ENCODE data around the gene HTR3B.
A peak's percentile ranks its signal among the peaks of the same experiment; 100 is the strongest.
"Not testable (repeated sequence)": the region's sequence is repeated elsewhere in the genome, so short reads cannot be mapped to it uniquely, and the experiment has no call there.

Gene HTR3B

GRCh38 chr11:113884361-113884836 lies 20.2 kb upstream of the HTR3B start:
- DNase-seq (ENCODE audit: low read depth): no peak

DNA sequence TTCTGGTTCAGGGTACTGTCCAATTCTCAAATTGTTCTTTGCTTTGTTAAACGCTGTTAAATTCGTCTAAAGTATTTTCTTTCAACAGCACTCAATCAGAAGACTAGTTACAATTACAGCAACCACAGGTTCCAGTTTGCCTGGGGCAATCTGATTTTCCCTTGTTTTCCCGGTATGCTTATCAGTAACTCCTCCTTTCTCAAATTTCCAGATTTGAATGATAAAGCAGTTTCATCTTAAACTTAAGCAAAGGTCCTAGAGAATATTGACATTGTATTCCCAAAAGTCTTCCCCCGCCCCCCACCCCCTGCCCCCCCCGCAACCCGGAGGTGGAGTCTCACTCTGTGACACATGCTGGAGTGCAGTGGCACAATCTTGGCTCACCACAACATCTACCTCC lies 18.7 kb upstream of the HTR3B start:
- DNase-seq (ENCODE audit: low read depth): no peak

DNA sequence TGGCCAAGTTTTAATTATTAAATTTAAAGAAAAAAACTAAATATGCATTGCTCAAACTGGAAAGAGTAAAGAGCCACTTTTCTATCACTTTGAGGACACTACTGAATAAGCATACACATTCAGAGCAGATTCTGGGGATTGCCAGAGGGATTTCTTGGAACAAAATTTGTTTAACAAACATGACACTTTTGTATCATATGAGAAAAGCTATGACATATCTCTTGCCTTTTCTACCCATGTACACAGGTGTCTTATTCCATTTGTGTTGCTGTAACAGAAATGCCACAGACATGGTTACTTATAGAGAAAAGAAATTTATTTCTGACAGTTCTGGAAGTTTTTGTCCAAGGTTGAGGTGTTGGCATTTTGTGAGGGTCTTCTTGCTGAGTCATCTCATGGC lies 15.7 kb upstream of the HTR3B start:
- no peak for DNase-seq (ENCODE audit: low read depth)

- no peak for DNase-seq (ENCODE audit: low read depth)
Measured at GRCh38 chr11:113894421-113894996, 10.1 kb upstream of the HTR3B start.

DNA sequence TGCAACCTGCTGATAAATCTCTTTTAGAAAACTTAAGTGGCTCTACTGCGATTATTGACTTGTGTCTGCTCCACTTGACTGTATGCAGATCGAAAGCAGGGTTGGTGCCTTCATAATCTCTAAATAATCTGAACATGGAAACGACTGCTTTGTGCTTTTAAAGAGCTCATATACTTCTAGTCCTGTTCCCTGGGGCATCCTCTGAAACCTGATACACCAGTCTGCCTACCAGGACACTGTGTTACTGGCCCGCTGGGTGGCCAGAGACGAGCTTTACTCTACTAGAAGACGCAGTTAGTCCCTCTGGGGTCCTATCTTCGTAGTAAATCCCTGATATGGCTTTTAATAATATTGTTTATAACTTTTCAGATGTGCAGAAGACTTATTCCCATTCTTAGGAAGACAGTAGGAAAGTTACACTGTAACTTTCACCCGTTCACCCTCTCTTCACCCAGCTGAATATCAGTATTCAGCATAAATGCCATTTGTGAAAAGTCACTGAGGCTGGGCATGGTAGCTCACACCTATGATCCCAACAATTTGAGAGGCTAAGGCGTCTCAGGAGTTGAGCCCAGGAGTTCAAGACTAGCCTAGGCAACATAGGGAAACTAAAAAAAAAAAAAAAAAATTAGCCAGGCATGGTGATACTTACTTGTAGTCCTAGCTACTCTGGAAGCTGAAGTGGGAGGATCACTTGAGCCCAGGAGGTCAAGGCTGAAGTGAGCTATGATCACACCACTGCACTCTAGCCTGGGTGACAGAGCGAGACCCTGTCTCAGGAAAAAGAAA lies 9.0 kb upstream of the HTR3B start:
- DNase-seq (ENCODE audit: low read depth): no peak

DNA sequence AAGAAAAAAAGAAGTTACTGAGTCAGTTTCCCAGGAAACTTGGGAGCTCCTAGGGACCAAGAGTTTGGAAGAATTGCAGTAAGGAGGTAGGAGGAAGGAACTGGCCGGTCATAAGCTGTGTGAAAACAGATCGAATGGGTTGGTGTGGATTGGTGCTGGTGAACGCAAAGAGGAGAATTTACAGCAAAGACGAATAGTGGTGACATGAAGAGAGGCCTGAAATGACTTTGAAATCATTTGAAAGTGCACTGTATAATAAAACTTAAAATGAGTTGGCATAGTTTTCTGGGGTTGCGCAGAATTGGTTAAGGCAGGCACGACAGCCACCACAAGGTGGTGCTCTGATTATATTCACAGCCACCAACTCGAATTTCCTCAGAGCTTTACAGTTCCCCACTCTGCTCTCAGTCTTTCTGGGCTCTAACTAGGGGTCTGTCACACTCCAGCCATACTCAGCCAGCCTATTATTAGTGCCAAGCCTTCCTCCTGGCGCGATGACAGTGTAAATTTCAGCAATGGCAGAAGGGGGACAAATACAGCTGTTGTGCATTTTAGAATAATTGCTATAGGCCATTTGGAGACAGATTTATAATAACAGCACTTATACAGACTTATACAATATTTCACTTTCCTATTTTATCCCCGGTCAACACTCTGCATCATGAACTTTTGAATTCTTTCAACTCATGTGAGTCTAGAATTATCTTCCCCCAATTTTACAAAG lies 8.3 kb upstream of the HTR3B start:
- peak; percentile 7 for DNase-seq (ENCODE audit: low read depth)

- no peak for DNase-seq (ENCODE audit: low read depth)
Measured at GRCh38 chr11:113901141-113901540, 3.5 kb upstream of the HTR3B start.

- no peak for DNase-seq (ENCODE audit: low read depth)
Measured at GRCh38 chr11:113906038-113906437, 1.4 kb downstream of the HTR3B start.

DNA sequence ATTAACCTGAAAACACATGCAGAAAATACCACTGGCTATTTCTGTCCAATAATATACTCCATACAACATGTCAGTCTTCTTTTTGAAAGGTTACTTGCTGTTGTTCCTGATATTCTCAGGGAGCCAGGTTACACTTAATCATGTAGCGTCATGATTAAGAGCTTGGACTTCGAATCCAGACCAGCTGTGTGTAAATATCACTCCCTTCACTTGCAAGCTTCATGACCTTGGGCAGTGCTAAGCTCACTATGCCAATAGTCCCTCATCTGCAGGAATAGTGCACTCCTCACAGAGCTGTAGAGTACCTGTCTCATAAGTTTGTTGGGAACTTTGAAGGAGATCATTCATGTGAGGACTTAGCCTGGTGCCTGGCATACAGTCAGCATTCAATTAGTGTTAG lies 1.9 kb downstream of the HTR3B start:
- no peak for DNase-seq (ENCODE audit: low read depth)

GRCh38 chr11:113907152-113907551 lies 2.6 kb downstream of the HTR3B start:
- DNase-seq (ENCODE audit: low read depth): no peak

DNA sequence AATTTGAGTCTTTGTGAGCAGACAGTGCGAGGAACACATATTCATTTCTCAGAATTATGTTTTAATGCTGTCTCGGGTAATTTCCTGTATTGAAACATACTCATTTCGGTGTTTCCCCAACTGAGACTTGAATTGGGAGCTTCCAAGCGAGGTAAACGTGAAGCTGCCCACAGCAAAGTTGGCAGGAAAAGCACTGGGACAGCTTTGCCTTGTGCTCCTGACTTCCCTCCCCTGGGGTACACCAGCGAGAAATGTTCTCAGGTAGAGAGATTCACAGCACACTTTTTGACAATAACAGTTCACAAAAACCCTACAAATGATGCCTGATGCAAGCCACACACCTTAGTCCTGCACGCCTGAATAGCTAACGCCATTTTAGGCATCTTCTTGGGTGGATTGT lies 3.1 kb downstream of the HTR3B start:
- DNase-seq (ENCODE audit: low read depth): no peak

DNA sequence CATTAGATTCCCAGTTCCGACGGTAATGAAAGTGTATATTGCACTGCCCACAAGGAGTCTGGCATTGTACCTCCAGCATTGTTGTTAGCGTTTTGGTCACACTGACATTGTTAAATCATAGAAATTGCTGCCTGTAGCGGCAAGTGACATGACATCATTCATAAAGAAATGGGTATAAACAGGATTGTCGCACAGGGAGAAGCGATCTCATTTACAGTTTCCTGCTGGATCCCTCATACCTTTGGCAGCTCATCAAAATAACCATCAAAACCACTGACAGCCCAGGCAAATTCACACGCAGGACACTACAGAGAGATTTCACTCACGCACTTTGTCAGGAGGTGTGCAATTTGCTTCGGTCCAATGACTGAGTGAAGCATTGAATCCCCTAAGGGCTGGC lies 3.5 kb downstream of the HTR3B start:
- no peak for DNase-seq (ENCODE audit: low read depth)

- not testable (repeated sequence) for DNase-seq (ENCODE audit: low read depth)
Measured at GRCh38 chr11:113911491-113911890, 6.9 kb downstream of the HTR3B start.

DNA sequence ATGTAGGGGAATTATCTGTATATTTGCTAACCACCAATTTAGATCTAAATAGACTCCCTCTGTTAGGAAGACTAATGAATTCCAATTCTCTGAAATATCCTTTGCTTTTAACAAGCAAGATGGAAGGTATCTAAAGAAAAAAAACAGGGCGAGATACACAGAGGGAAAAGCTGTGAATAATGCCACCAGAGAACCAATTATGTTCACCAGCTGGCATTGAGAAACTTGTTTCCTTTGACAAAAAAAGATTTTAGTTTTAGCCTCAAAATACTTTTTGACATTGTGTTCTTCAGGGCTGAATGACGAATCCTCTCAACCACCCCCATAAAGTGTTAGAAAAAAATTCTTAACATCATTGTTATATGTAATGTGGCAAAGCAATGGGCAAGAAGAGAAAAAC lies 19.0 kb downstream of the HTR3B start:
- no peak for DNase-seq (ENCODE audit: low read depth)

DNA sequence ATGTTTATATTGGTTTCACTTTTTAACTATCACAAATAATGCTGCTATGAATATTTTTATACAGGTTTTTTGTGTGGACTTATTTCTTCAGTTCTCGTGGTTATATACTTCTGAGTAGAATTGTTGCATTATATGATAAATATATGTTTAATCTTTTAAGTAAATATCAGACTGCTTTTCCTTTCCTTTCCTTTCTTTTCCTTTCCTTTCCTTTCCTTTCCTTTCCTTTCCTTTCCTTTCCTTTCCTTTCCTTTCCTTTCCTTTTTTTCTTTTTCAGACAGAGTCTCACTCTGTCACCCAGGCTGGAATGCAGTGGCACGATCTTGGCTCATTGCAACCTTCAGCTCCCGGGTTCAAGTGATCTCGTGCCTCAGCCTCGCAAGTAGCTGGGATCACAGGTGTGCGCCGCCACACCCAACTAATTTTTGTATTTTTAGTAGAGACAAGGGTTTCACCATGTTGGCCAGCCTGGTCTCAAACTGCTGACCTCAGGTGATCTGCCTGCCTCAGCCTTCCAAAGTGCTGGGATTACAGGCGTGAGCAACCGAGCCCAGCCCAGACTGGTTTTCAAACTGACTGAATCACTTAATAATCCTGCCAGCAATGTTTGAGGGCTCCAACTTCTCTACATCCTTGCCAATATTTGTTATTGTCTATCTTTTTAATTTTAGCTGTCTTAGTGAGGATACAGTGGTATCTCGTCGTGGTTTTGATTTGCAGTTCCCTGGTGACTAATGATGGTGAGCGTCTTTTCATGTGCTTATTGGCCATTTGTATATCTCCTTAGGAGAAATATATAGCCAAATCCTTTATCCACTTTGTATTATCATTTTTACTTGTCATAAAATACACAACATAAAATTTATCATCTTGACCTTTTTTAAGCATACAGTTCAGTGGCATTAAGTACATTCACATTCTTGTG lies 21.9 kb downstream of the HTR3B start:
- no peak for DNase-seq (ENCODE audit: low read depth)

GRCh38 chr11:113928311-113928710 lies 23.7 kb downstream of the HTR3B start:
- no peak for DNase-seq (ENCODE audit: low read depth)

- DNase-seq (ENCODE audit: low read depth): no peak
Measured at GRCh38 chr11:113932788-113933187, 28.2 kb downstream of the HTR3B start.

DNA sequence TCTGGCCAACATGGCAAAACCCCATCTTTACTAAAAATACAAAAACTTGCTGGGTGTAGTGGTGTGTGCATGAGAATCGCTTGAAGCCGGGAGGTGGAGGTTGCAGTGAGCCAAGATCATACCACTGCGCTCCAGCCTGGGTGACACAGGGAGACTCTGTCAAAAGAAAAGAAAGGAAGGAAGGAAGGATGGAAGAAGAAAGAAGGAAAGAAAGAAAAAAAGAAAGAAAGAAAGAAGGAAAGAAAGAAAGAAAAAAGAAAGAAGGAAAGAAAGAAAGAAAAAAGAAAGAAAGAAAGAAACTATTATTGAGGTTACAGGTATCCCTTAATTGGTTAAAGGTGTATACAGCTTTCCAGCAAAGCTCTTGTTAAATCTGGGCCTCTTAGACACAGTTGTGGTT lies 29.6 kb downstream of the HTR3B start:
- DNase-seq (ENCODE audit: low read depth): not testable (repeated sequence)

- DNase-seq (ENCODE audit: low read depth): no peak
Measured at GRCh38 chr11:113934761-113935160, 30.2 kb downstream of the HTR3B start.

DNA sequence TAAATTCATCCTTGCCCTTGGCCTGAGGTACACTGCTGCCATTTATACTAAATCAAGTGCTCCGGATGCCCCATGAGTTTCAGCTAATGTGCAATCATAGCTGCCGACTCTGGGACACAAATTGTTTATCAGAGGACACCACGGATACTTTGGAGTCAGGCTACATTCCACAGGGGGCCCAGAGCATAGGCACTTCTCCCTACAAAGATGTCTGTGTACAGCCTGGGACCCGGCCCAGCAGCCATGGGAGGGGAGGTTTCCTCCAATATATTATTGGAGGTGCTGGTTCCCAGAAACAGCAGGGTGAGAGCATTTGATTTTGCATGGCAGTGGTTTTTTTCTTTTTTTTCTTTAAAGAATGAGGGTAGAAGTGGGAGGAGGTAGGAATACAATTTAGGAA lies 31.3 kb downstream of the HTR3B start:
- no peak for DNase-seq (ENCODE audit: low read depth)

GRCh38 chr11:113937918-113938317 lies 33.3 kb downstream of the HTR3B start:
- no peak for DNase-seq (ENCODE audit: low read depth)

- DNase-seq (ENCODE audit: low read depth): no peak
Measured at GRCh38 chr11:113942256-113942655, 37.7 kb downstream of the HTR3B start.
